ENCODE results near the gene PHACTR4.
"Not testable (repeated sequence)": the region's sequence is repeated elsewhere in the genome, so short reads cannot be mapped to it uniquely, and the experiment has no call there.

Gene PHACTR4

GRCh38 chr1:28437924-28438699 is 68.6 kb downstream of the PHACTR4 start:
- DNase-seq: peak; percentile 17 to 22

DNA sequence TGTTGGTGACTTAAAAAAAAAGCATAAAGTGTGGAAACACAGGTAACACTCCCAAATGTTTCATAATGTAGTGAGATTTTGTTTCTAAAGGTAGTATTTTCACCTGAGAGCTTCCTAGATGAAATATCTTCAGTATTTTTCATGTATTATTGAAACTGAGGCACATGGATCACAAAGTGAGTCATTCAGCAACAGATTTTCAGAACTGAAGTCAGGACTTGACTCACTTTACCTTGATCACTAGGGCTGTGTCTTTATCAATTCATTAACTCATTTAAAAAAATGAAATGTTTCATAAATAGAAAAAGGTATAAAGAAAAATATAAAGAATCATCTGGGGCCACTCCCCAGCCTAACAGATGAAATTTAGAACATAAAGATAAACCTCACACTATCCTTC is 69.8 kb downstream of the PHACTR4 start:
- no peak for DNase-seq

DNA sequence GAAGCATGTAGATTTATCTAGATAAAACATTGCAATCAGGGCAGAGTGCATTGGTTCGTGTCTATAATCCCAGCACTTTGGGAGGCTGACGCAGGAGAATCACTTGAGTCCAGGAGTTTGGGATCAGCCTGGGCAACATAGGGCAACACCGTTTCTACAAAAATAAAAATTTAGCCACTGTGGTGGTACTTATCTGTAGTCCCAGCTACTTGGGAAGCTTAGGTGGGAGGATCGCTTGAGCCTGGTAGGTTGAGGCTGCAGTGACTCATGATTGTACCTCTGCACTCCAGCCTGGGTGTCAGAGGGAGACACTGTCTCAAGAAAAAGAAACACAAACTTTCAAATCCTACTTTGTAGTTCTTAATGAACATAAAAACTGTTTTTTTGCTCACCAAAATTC is 72.1 kb downstream of the PHACTR4 start:
- no peak for DNase-seq

GRCh38 chr1:28443550-28443949 is 74.0 kb downstream of the PHACTR4 start:
- no peak for DNase-seq

GRCh38 chr1:28447679-28448078 is 78.1 kb downstream of the PHACTR4 start:
- DNase-seq: no peak

GRCh38 chr1:28448094-28448611 is 78.6 kb downstream of the PHACTR4 start:
- not testable (repeated sequence) for DNase-seq

DNA sequence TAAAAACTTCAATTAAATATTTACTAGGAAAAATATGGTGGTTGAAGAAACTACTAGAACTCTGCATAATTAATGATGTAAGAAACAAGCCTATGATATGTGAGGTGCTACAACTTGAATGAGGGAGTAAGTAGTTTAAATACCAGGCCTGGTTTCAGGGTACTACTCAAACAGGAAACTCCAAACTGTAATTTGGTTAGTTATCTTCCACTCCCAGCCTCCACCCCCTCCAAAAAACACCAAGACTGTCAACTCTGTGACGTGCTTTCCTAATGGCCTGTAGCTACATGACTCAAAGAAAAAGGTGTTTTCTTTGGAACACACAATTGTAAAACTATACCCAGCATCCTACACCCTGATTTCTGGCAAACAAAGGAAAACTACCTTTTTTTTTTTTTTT is 80.4 kb downstream of the PHACTR4 start:
- no peak for DNase-seq

GRCh38 chr1:28450561-28450960 is 81.0 kb downstream of the PHACTR4 start:
- DNase-seq: no peak

DNA sequence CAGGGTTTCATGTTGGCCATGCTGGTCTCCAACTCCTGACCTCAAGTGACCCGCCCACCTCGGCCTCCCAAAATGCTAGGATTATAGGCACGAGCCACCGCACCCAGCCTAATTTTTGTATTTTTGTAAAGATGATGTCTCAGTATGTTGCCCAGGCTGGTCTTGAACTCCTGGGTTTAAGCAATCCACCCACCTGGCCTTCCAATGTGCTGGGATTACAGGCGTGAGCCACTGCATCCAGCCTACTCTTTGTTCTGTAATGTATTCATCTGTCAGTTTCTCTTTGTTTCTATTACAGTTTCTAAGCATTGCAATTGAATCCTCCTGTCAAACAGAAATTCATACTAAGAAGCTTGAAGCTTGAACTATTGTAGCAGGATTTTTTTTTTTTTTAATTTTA is 81.5 kb downstream of the PHACTR4 start:
- DNase-seq: no peak

DNA sequence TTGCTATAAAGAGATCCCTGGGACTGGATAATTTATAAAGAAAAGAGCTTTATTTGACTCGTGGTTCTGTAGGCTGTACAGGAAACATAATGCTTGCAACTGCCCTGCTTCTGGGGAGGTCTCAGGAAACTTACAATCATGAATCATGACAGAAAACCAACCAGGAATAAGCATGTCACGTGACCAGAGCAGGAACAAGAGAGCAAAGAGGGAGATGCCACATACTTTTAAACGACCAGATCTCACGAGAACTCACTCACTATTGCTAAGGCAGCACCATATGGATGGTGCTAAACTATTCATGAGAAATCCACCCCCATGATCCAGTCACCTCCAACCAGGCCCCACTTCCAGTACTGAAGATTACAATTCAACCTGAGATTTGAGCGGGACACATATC is 86.5 kb downstream of the PHACTR4 start:
- no peak for DNase-seq

GRCh38 chr1:28457678-28458077 is 88.1 kb downstream of the PHACTR4 start:
- DNase-seq: no peak

DNA sequence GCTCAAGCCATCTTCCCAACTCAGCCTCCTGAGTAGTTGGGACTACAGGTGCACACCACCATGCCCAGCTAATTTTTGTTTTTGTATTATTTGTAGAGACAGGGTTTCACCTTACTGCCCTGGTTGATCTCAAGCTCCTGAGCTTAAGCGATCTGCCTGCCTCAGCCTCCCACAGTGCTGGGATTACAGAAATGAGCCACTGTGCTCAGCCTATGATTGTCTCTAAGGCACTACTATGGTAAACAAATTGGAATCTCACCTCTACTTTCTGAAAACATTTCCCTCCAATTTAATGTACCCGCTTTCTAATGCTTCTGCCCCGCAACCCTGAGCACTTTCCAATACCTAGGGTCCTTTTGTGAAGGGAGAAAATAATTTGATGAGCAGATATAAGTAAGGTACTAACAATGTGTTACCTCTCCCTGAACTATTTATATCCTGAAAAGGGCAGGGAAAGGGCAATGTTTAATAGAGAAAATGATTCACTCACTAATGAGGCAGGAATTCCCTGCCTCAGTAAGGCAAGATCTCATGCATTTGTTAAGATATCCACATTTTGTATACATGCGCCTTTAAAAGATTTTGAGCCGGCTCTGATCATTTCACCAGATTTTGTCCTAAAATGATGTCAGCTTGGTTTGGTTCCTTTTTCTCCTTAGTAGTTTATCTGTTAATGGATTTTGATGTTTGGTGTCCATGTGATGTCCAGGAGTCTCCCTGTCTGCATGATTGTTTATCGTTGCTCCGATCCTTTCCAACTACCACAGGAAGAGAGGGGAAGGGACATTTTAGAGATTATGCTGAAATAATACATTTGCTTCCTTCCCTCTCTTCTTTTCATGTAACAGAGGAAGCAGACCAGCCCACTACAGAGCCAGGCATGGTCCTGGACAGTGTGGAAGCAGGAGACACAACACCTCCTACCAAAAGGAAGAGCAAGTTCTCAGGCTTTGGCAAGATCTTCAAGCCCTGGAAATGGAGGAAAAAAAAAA is 89.0 kb downstream of the PHACTR4 start:
- no peak for DNase-seq

GRCh38 chr1:28466226-28466778 is 96.8 kb downstream of the PHACTR4 start:
- no peak for DNase-seq

DNA sequence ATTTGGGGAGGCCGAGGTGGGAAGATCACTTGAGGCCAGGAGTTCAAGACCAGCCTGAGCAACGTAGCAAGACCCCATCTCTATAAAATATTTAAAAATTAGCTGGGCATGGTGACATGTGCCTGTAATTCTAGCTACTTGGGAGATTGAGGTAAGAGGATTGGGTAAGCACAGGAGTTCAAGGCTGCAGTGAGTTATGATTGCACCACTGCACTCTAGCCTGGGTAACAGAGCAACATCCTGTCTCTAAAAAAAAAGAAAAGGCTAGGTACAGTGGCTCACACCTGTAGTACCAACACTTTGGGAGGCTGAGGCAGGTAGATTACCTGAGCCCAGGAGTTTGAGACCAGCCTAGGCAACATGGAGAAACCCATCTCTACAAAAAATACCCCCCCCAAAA is 100.6 kb downstream of the PHACTR4 start:
- no peak for DNase-seq

DNA sequence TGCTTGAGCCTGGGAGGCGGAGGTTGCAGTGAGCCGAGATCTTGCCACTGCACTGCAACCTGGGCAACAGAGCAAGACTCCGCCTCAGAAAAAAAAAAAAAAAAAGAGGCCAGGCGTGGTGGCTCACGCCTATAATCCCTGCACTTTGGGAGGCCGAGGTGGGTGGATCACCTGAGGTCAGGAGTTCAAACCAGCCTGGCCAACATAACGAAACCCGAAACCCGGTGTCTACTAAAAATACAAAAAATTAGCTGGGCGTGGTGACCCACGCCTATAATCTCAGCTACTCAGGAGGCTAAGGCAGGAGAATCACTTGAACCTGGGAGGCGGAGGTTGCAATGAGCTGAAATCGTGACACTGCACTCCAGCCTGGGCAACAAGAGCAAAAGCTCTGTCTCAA is 110.0 kb downstream of the PHACTR4 start:
- DNase-seq: not testable (repeated sequence)

DNA sequence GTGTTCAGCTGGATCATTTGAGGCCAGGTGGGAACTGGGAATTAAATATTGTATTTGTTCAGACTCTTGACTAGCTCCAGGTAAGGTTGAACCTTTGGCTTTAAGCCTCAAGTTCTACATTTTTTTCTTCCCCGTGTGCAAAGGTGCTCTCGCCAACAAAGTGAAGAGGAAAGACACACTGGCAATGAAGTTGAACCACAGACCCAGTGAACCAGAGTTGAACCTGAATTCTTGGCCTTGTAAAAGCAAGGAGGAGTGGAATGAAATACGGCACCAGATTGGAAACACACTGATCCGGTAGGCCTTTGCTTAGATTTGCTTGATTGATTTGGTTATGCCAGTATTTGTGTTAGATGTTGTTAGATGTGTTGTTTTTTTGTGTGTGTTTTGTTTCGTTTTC is 110.8 kb downstream of the PHACTR4 start:
- DNase-seq: no peak

GRCh38 chr1:28482138-28482537 is 112.6 kb downstream of the PHACTR4 start:
- no peak for DNase-seq

DNA sequence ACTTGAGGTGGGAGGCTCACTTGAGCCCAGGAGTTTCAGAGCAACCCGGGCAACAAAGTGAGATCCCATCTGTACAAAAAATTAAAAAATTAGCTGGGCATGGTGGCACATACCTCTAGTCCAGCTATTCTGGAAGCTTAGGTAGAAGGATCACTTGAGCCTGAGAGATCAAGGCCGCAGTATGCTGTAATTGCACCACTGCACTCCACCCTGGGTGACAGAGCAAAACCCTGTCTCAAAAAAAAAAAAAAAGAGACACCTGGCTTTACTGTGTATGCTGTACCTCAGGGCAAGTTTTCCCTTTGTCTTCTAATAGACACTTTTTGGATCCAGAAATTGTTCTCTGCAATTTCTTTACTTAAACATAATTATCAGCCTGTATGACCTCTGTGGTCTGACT is 113.2 kb downstream of the PHACTR4 start:
- DNase-seq: no peak

DNA sequence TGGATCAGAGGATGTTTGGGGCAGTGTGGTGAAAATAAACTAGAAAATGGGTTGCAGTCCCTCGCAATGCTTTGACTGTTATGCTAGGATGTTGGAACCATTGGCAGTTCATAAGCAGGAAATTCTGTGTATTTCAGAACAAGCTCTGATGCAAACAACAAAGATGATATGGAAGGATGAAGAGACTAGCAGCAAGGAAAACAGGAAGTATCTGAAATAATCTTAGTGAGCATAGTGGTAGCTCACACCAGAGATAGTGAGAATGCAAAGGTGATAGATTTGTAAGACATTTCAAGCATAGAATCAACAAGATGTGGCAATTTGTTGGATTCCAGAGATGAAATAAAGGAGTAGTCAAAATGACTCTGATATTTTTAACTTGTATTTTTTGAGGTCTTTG is 125.2 kb downstream of the PHACTR4 start:
- DNase-seq: no peak

GRCh38 chr1:28499553-28499952 is 130.0 kb downstream of the PHACTR4 start:
- DNase-seq: no peak

GRCh38 chr1:28501925-28502324 is 132.4 kb downstream of the PHACTR4 start:
- DNase-seq: no peak

DNA sequence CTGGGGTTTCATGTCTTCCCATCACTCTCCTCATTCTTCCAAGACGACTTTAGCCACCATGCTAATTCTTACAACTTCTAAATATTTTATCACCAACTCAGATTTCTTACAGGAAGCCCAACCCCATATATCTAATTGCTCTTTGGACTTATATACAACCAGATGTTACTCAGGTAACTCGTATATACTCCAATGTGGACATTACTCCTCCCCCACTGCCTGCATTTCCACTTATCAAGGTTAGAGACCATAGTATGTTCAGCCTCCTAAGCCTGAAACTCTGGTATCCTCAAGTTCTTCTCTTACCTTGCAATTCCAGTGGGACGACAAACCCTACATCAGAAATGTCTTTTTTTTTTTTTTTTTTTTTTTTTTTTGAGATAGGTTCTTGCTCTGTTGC is 133.6 kb downstream of the PHACTR4 start:
- no peak for DNase-seq
